ENCODE results near the gene CHD6. TPM values are rescaled to one million over a fixed set of nuclear protein-coding genes. Genes with fewer than 3 reads are reported as not detected.

The CHD6 gene
- total RNA-seq, 1 donor from 2014 or later = 114 TPM

GRCh38 chr20:41599699-41600104 lies 18.5 kb downstream of the CHD6 start:
- Mint-ChIP-seq H3K27ac (no peak overlapping the region), H3K27me3 (no peaks in the 10 kb centered on the region), H3K4me1 (ENCODE audit: low read depth) (no peaks in the 10 kb centered on the region), H3K36me3 (ENCODE audit: insufficient read depth) (peaks cover 69% of the 10 kb centered on the region), H3K9me3 (ENCODE audit: low read depth) (peaks cover 65% of the 10 kb centered on the region), H3K4me3 (ENCODE audit: low read depth) (no peak overlapping the region)
- no peak for DNase-seq (ENCODE audit: low spot score, unreplicated experiment)
- no peak for TF ChIP-seq CTCF (IDR thresholded peaks at IDR 0.05; ENCODE audit: unreplicated experiment)

- no peak for DNase-seq (ENCODE audit: low spot score, unreplicated experiment)
- H3K4me1 Mint-ChIP-seq (ENCODE audit: low read depth) = peaks cover 2% of the 10 kb centered on the region
- no peak overlapping the region for H3K4me3 Mint-ChIP-seq (ENCODE audit: low read depth)
- TF ChIP-seq CTCF (IDR thresholded peaks at IDR 0.05; ENCODE audit: unreplicated experiment) = no peak
- peaks cover 75% of the 10 kb centered on the region for H3K36me3 Mint-ChIP-seq (ENCODE audit: insufficient read depth)
- no peaks in the 10 kb centered on the region for H3K27me3 Mint-ChIP-seq
- H3K27ac Mint-ChIP-seq = no peak overlapping the region
- peaks cover 74% of the 10 kb centered on the region for H3K9me3 Mint-ChIP-seq (ENCODE audit: low read depth)
Observed at GRCh38 chr20:41598719-41599118, 19.5 kb downstream of the CHD6 start.

DNA sequence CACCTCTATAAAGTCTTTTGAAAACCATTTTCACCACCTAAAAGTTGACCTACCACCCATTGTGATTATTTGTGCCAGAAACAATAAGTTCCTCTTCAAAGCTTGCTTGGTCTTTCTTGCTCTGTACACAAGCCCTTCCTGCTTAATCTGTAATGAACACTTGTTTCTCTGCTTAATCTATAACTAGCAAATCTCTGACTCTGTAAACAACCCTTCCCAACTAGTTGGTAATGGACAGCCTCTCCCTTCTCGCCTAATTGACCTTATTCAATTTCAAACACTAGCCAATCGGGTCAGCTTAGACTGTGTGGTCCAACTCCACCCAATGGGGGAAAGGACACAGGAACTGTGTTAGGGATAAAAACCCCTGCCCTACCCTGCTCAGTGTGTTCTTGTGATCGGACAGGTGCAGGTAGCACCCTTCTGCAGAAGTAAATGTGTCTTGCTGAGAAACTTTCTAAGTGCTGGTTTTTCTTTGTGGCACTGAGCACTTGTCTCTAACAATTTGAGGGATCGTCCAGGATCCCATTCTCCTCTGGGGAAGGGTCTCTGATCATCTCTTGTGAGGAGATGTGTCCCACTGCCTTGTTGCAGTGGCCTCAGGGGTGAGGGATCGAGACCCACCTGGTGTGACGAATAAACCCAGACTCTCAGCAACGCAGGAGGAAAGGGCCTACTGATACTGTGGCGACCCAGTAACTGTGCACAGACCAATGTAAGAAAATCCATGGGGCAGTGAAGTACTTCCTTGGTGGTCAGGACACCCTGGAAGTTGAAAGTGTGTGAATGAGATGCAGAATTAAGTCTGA lies 23.5 kb downstream of the CHD6 start:
- Mint-ChIP-seq H3K27ac (peak overlapping the region; percentile 65), H3K9me3 (ENCODE audit: low read depth) (peaks cover 58% of the 10 kb centered on the region), H3K27me3 (no peaks in the 10 kb centered on the region), H3K4me3 (ENCODE audit: low read depth) (no peak overlapping the region), H3K4me1 (ENCODE audit: low read depth) (peaks cover 2% of the 10 kb centered on the region), H3K36me3 (ENCODE audit: insufficient read depth) (peaks cover 68% of the 10 kb centered on the region)
- DNase-seq (ENCODE audit: low spot score, unreplicated experiment) = no peak
- no peak for TF ChIP-seq CTCF (IDR thresholded peaks at IDR 0.05; ENCODE audit: unreplicated experiment)

DNA sequence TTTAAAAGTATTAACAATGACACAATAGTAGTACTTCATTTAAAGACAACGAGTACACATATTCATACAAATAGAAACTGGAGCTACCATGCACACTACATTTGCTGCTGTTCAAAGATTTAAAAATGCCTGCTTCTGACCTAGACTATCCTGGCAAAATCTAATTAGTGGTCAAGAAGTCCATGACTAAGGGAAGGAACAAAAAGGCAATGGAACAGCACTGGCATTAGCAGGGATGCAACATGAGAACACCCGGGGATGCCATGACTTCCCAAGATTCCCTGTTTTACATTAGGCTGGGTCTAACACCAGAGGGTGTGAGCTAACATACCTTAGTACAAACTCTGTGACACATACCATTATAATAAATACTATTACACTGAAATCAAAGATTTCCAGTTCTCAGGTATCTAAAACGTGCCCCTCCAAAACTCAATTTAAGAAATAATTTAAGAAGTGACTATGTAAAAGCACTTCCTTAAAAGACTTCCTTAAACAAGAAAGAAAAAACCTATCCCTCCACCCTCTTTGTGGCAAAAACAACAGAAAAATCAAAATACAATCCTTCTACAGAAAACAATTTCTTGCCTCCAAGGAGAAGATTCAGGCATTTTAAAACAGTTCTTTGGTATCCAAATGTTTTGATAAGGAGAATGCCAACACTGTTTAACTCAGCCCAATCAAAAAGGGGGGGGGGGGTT lies 25.5 kb downstream of the CHD6 start:
- no peak for TF ChIP-seq CTCF (IDR thresholded peaks at IDR 0.05; ENCODE audit: unreplicated experiment)
- Mint-ChIP-seq H3K27me3 (no peaks in the 10 kb centered on the region), H3K27ac (no peak overlapping the region), H3K4me1 (ENCODE audit: low read depth) (peaks cover 2% of the 10 kb centered on the region), H3K9me3 (ENCODE audit: low read depth) (peaks cover 48% of the 10 kb centered on the region), H3K4me3 (ENCODE audit: low read depth) (no peak overlapping the region), H3K36me3 (ENCODE audit: insufficient read depth) (peaks cover 61% of the 10 kb centered on the region)
- DNase-seq (ENCODE audit: low spot score, unreplicated experiment) = no peak

DNA sequence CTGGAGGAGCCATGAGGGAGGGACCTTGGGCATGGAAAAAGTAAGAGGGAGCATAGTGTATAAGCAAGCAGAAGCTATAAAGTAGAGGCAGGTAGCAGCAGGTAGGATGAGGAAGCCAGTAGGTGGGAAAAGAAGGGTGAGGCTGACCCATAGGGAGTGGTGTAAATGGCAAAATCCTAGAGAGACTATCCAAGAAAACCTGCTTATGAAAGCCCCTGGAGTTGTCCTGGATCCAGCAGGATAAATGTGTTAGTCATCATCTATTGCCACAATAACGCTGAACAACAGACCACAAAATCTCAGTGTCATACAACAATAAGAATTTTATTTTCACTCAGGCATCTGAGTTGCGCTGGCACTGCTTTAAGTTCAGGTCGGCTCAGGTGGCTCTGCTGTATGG lies 30.2 kb downstream of the CHD6 start:
- Mint-ChIP-seq H3K36me3 (ENCODE audit: insufficient read depth) (peaks cover 52% of the 10 kb centered on the region), H3K27me3 (no peaks in the 10 kb centered on the region)

More for the DNA sequence above, 30.2 kb downstream of the CHD6 start:
- TF ChIP-seq CTCF (IDR thresholded peaks at IDR 0.05; ENCODE audit: unreplicated experiment) = no peak
- peaks cover 2% of the 10 kb centered on the region for H3K4me1 Mint-ChIP-seq (ENCODE audit: low read depth)
- H3K4me3 Mint-ChIP-seq (ENCODE audit: low read depth) = no peak overlapping the region
- H3K27ac Mint-ChIP-seq = no peak overlapping the region
- DNase-seq (ENCODE audit: low spot score, unreplicated experiment) = no peak
- peaks cover 42% of the 10 kb centered on the region for H3K9me3 Mint-ChIP-seq (ENCODE audit: low read depth)
